Neural cell (in vitro differentiated cells): ENCODE data around the gene NPAS3. TPM values are rescaled to one million over a fixed set of nuclear protein-coding genes. Genes with fewer than 3 reads are reported as not detected.

Experiments
- H2AFZ ChIP-seq: fragments of 200-600, 300-800 bp; sonication (generic), shearing (Covaris generic); 2 replicates; pipeline ENCODE4 v1.6.0; 2014; ENCODE audit warnings: low read depth, mild to moderate bottlenecking, antibody characterized with exemption, low read length, moderate library complexity
- H3F3A ChIP-seq: fragments of 200-600 bp; shearing (Covaris generic); 2 replicates; pipeline ENCODE4 v1.6.1; 2016; ENCODE audit warnings: mild to moderate bottlenecking, moderate library complexity, mixed read lengths, antibody characterized with exemption, low read length; ENCODE audit not compliant: insufficient read depth, poor library complexity, severe bottlenecking
- H3K27ac ChIP-seq: fragments of 200-600, 300-800 bp; sonication (generic), shearing (Covaris generic); 2 replicates; pipeline ENCODE4 v1.5.1; 2014; ENCODE audit warnings: mild to moderate bottlenecking, low read length, moderate library complexity
- H3K27me3 ChIP-seq: fragments of 300-800, 200-600 bp; sonication (generic), shearing (Covaris generic); 2 replicates; pipeline ENCODE4 v1.6.0; 2014; ENCODE audit warnings: mild to moderate bottlenecking, low read depth, low read length, moderate library complexity; ENCODE audit not compliant: insufficient read depth
- H3K36me3 ChIP-seq: fragments of 300-800, 200-600 bp; sonication (generic), shearing (Covaris generic); 2 replicates; pipeline ENCODE4 v1.5.1; 2014; ENCODE audit warnings: mild to moderate bottlenecking, antibody characterized with exemption, low read length, moderate library complexity; ENCODE audit not compliant: insufficient read depth
- H3K4me2 ChIP-seq: fragments of 300-800, 200-600 bp; sonication (generic), shearing (Covaris generic); 2 replicates; pipeline ENCODE4 v1.6.0; 2014; ENCODE audit warnings: mild to moderate bottlenecking, low read length
- H3K4me3 ChIP-seq: fragments of 300-800, 200-600 bp; sonication (generic), shearing (Covaris generic); 2 replicates; pipeline ENCODE4 v1.5.1; 2014; ENCODE audit warnings: mild to moderate bottlenecking, low read length, moderate library complexity
- H3K79me2 ChIP-seq: fragments of 200-600 bp; shearing (Covaris generic); replicated peaks from 2 replicates; pipeline ENCODE4 v1.6.0; 2014; ENCODE audit warnings: mild to moderate bottlenecking, low read length, moderate library complexity; ENCODE audit not compliant: insufficient read depth
- H3K9ac ChIP-seq: fragments of 300-800, 200-600 bp; sonication (generic), shearing (Covaris generic); 2 replicates; pipeline ENCODE4 v1.6.1; 2016; ENCODE audit warnings: mild to moderate bottlenecking, low read length, mixed read lengths
- H3K9me2 ChIP-seq: fragments of 200-600 bp; shearing (Covaris generic); 2 replicates; pipeline ENCODE4 v1.6.1; 2016; ENCODE audit warnings: mild to moderate bottlenecking, low read length, mixed read lengths; ENCODE audit not compliant: insufficient read depth
- H3K9me3 ChIP-seq: fragments of 200-600, 300-800 bp; sonication (generic), shearing (Covaris generic); 2 replicates; pipeline ENCODE4 v1.6.1; 2016; ENCODE audit warnings: mild to moderate bottlenecking, mixed run types, low read length, moderate library complexity, mixed read lengths
- H4K20me1 ChIP-seq: fragments of 200-600 bp; shearing (Covaris generic); 2 replicates; pipeline ENCODE4 v1.6.1; 2016; ENCODE audit warnings: mild to moderate bottlenecking, mixed run types; ENCODE audit not compliant: insufficient read depth
- EP300 ChIP-seq: fragments of 450-650 bp; conservative IDR thresholded peaks from 2 replicates; pipeline ENCODE4 v1.6.1; 2014; ENCODE audit warnings: antibody characterized with exemption, mild to moderate bottlenecking, moderate library complexity; ENCODE audit not compliant: poor library complexity, severe bottlenecking
- EZH2 ChIP-seq: fragments of 200-600, 300-800 bp; shearing (Covaris generic), sonication (generic); IDR thresholded peaks from 2 replicates; pipeline ENCODE4 v1.6.1; 2014; ENCODE audit warnings: antibody characterized with exemption, low read length, borderline replicate concordance, mild to moderate bottlenecking; ENCODE audit not compliant: insufficient read depth, poor library complexity, severe bottlenecking
- MXI1 ChIP-seq: fragments of 450-650 bp; conservative IDR thresholded peaks from 2 replicates; pipeline ENCODE4 v1.6.1; 2014; ENCODE audit warnings: antibody characterized with exemption, mild to moderate bottlenecking; ENCODE audit not compliant: poor library complexity, severe bottlenecking
- POLR2AphosphoS5 ChIP-seq: IDR thresholded peaks from 2 replicates; pipeline ENCODE4 v1.6.1; 2012
- RAD21 ChIP-seq: fragments of 450-650 bp; conservative IDR thresholded peaks from 2 replicates; pipeline ENCODE4 v1.6.1; 2014; ENCODE audit warnings: antibody characterized with exemption, mild to moderate bottlenecking, moderate library complexity
- REST ChIP-seq: IDR thresholded peaks from 2 replicates; pipeline ENCODE4 v1.6.1; 2012; ENCODE audit warnings: borderline replicate concordance
- SMC3 ChIP-seq: fragments of 450-650 bp; conservative IDR thresholded peaks from 2 replicates; pipeline ENCODE4 v1.6.1; 2014; ENCODE audit warnings: antibody characterized with exemption, mild to moderate bottlenecking, moderate library complexity; ENCODE audit not compliant: poor library complexity
- TAF1 ChIP-seq: IDR thresholded peaks from 2 replicates; pipeline ENCODE4 v1.6.1; 2012; ENCODE audit warnings: low read depth
- polyA plus RNA-seq: library from polyadenylated mRNA; depleted of rRNA; stranded (reverse); fragments of >200 nt; gene quantifications from 2 replicates; pipeline ENCODE4 v1.2.3, GENCODE V29; 2014
- TF ChIP-seq, protein P1 (sequence below): fragments of 450-650 bp; IDR thresholded peaks from 2 replicates; pipeline ENCODE4 v1.5.1; 2014; ENCODE audit warnings: antibody characterized with exemption, mild to moderate bottlenecking, moderate library complexity; ENCODE audit not compliant: poor library complexity, severe bottlenecking

Gene NPAS3
- polyA plus RNA-seq, 1 donor from 2014 or later, result 1.3 TPM

DNA sequence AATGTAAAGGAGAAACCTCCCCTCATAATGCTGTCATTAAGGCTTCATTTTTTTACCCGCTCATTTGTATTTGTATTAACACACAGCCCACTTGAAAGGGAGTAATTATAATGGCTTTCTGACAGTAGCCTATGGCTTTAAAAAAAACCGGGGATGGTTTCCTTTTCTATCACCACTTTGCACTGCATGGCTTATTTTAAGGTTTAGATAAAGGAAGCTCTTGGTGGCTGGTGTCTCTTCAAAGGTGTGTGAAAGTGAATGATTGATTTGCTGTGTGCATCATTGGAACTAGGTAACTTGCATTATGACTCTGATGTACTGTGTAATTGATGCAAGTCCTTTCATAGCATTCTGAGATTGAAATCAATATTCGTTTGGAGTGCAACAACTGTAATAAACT, 80.7 kb downstream of the NPAS3 start:
- no peaks in the 10 kb centered on the region for H3K79me2 ChIP-seq
- H3K9ac ChIP-seq, result no peak overlapping the region
- no peaks in the 10 kb centered on the region for H3K36me3 ChIP-seq
- TF ChIP-seq EP300, result no peak
- no peak for TF ChIP-seq REST
- no peak for TF ChIP-seq POLR2AphosphoS5
- no peak for TF ChIP-seq SMC3
- TF ChIP-seq TAF1, result no peak
- TF ChIP-seq RAD21, result no peak
- TF ChIP-seq, protein P1, sequence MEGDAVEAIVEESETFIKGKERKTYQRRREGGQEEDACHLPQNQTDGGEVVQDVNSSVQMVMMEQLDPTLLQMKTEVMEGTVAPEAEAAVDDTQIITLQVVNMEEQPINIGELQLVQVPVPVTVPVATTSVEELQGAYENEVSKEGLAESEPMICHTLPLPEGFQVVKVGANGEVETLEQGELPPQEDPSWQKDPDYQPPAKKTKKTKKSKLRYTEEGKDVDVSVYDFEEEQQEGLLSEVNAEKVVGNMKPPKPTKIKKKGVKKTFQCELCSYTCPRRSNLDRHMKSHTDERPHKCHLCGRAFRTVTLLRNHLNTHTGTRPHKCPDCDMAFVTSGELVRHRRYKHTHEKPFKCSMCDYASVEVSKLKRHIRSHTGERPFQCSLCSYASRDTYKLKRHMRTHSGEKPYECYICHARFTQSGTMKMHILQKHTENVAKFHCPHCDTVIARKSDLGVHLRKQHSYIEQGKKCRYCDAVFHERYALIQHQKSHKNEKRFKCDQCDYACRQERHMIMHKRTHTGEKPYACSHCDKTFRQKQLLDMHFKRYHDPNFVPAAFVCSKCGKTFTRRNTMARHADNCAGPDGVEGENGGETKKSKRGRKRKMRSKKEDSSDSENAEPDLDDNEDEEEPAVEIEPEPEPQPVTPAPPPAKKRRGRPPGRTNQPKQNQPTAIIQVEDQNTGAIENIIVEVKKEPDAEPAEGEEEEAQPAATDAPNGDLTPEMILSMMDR, result no peak
- no peak for TF ChIP-seq MXI1
- TF ChIP-seq EZH2, result no peak
- H3K9me2 ChIP-seq, result no peaks in the 10 kb centered on the region
- no peak overlapping the region for H3K27ac ChIP-seq
- no peaks in the 10 kb centered on the region for H3K27me3 ChIP-seq
- H3K9me3 ChIP-seq, result no peaks in the 10 kb centered on the region
- H3K4me3 ChIP-seq, result no peak overlapping the region
- H2AFZ ChIP-seq, result no peak overlapping the region
- H3K4me2 ChIP-seq, result no peak overlapping the region
- no peaks in the 10 kb centered on the region for H3F3A ChIP-seq
- no peaks in the 10 kb centered on the region for H4K20me1 ChIP-seq

DNA sequence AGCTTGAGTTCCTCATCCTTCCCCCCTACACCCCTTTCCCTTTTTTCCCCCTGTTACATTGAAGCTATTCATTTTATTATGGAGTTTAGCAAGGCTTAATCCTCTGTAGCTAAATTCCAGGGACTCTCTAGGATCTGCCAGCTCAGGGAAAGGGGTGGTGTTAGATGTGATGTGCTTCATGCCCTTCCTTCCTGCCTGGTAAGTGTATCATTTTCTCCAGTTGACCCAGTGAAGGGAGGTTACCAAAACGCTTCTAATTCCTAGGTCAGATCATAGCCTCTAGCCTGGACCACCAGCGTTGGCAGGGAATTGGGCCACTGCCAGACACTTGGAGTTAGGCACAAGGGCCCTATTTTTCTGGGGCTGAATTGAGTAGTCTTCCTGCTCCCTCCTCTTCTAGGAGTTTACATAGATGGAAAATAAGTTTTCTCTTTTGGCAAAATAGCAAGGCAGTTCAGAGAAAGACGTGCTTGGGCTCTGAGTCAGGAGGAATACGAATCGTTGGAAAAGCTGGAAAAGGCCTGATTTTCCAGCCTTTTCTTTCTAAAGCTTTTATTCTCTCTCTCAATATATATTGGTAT, 88.3 kb downstream of the NPAS3 start:
- Histone ChIP-seq H3K4me2 (no peak overlapping the region), H3K9me2 (no peaks in the 10 kb centered on the region), H2AFZ (no peak overlapping the region), H3K79me2 (no peaks in the 10 kb centered on the region), H3F3A (peaks cover 5% of the 10 kb centered on the region), H3K4me3 (no peak overlapping the region), H3K9me3 (no peaks in the 10 kb centered on the region), H3K27ac (no peak overlapping the region), H3K36me3 (no peaks in the 10 kb centered on the region), H4K20me1 (no peaks in the 10 kb centered on the region), H3K9ac (no peak overlapping the region), H3K27me3 (peaks cover 41% of the 10 kb centered on the region)
- TF ChIP-seq POLR2AphosphoS5 (no peak), EZH2 (no peak), RAD21 (no peak), SMC3 (no peak), TAF1 (no peak), EP300 (no peak), REST (no peak)
- TF ChIP-seq, protein P1, result no peak
